H9 (cell line): ENCODE data around the gene SSRP1. TPM values are rescaled to one million over a fixed set of nuclear protein-coding genes. Genes with fewer than 3 reads are reported as not detected.

Experiments
- DNase-seq: peaks from one replicate; pipeline ENCODE4 v3.0.0-alpha.2; 2017
- H2AFZ ChIP-seq: one replicate; pipeline ENCODE4 v1.6.1; 2013; ENCODE audit warnings: mild to moderate bottlenecking, low read length, control low read depth, moderate library complexity
- H2AK5ac ChIP-seq: 2 replicates; pipeline ENCODE4 v1.6.1; 2013; ENCODE audit warnings: low read length, control low read depth, mixed read lengths; ENCODE audit not compliant: insufficient read length
- H2BK120ac ChIP-seq: one replicate; pipeline ENCODE4 v1.6.1; 2013; ENCODE audit warnings: low read depth, mild to moderate bottlenecking, low read length, control low read depth, inconsistent platforms; ENCODE audit not compliant: poor library complexity, severe bottlenecking
- H2BK12ac ChIP-seq: 2 replicates; pipeline ENCODE4 v1.6.1; 2013; ENCODE audit warnings: low read length, control low read depth, mixed read lengths, low read depth; ENCODE audit not compliant: insufficient read length
- H2BK15ac ChIP-seq: 2 replicates; pipeline ENCODE4 v1.6.1; 2013; ENCODE audit warnings: low read depth, low read length, control low read depth
- H2BK20ac ChIP-seq: one replicate; pipeline ENCODE4 v1.6.1; 2013; ENCODE audit warnings: low read depth, mild to moderate bottlenecking, low read length, control low read depth, inconsistent platforms; ENCODE audit not compliant: poor library complexity, severe bottlenecking
- H2BK5ac ChIP-seq: 2 replicates; pipeline ENCODE4 v1.6.1; 2013; ENCODE audit warnings: low read length, control low read depth, mixed read lengths; ENCODE audit not compliant: insufficient read length
- H3K14ac ChIP-seq: 2 replicates; pipeline ENCODE4 v1.6.1; 2013; ENCODE audit warnings: low read length, control low read depth; ENCODE audit not compliant: insufficient read depth
- H3K18ac ChIP-seq: 2 replicates; pipeline ENCODE4 v1.6.1; 2013; ENCODE audit warnings: low read depth, mild to moderate bottlenecking, mixed read lengths, low read length, control low read depth; ENCODE audit not compliant: insufficient read length
- H3K23ac ChIP-seq: 2 replicates; pipeline ENCODE4 v1.6.1; 2013; ENCODE audit warnings: low read length, control low read depth, mixed read lengths, low read depth; ENCODE audit not compliant: insufficient read length
- H3K23me2 ChIP-seq: 2 replicates; pipeline ENCODE4 v1.6.1; 2013; ENCODE audit warnings: low read depth, mild to moderate bottlenecking, mixed read lengths, low read length, control low read depth; ENCODE audit not compliant: insufficient read length, poor library complexity, severe bottlenecking
- H3K27ac ChIP-seq: 2 replicates; pipeline ENCODE4 v1.5.1; 2013; ENCODE audit warnings: low read length, control low read depth, mixed read lengths, low read depth; ENCODE audit not compliant: insufficient read length
- H3K27me3 ChIP-seq: 2 replicates; pipeline ENCODE4 v1.6.1; 2013; ENCODE audit warnings: low read length, control low read depth, inconsistent platforms; ENCODE audit not compliant: insufficient read depth
- H3K4ac ChIP-seq: 2 replicates; pipeline ENCODE4 v1.6.1; 2013; ENCODE audit warnings: low read depth, mild to moderate bottlenecking, control low read depth, inconsistent platforms, low read length, moderate library complexity
- H3K4me1 ChIP-seq: 2 replicates; pipeline ENCODE4 v1.6.1; 2013; ENCODE audit warnings: low read length, control low read depth, inconsistent platforms; ENCODE audit not compliant: insufficient read depth
- H3K4me2 ChIP-seq: 2 replicates; pipeline ENCODE4 v1.6.1; 2013; ENCODE audit warnings: low read length, control low read depth, mixed read lengths; ENCODE audit not compliant: insufficient read length, insufficient read depth
- H3K56ac ChIP-seq: 2 replicates; pipeline ENCODE4 v1.6.1; 2013; ENCODE audit warnings: low read depth, mild to moderate bottlenecking, mixed read lengths, low read length, control low read depth; ENCODE audit not compliant: insufficient read length
- H3K79me1 ChIP-seq: 2 replicates; pipeline ENCODE4 v1.6.1; 2013; ENCODE audit warnings: low read depth, mild to moderate bottlenecking, moderate library complexity, low read length, control low read depth, inconsistent platforms; ENCODE audit not compliant: insufficient read depth, poor library complexity, severe bottlenecking
- H3K79me2 ChIP-seq: 2 replicates; pipeline ENCODE4 v1.6.1; 2013; ENCODE audit warnings: low read length, control low read depth, inconsistent platforms; ENCODE audit not compliant: insufficient read depth
- H3K9ac ChIP-seq: 2 replicates; pipeline ENCODE4 v1.6.1; 2013; ENCODE audit warnings: low read length, control low read depth, mixed read lengths; ENCODE audit not compliant: insufficient read length; ENCODE audit errors: extremely low read depth
- H3K9me3 ChIP-seq: one replicate; pipeline ENCODE4 v1.6.1; 2013; ENCODE audit warnings: low read depth, low read length, inconsistent platforms; ENCODE audit not compliant: control insufficient read depth
- H3T11ph ChIP-seq: one replicate; pipeline ENCODE4 v1.6.1; 2013; ENCODE audit warnings: mild to moderate bottlenecking, low read length, control low read depth, inconsistent platforms
- H4K20me1 ChIP-seq: one replicate; pipeline ENCODE4 v1.6.1; 2013; ENCODE audit not compliant: control insufficient read depth, insufficient read length, insufficient read depth
- H4K5ac ChIP-seq: 2 replicates; pipeline ENCODE4 v1.6.1; 2013; ENCODE audit warnings: low read depth, mild to moderate bottlenecking, mixed read lengths, low read length, control low read depth; ENCODE audit not compliant: insufficient read length
- H4K8ac ChIP-seq: replicated peaks from 2 replicates; pipeline ENCODE4 v1.6.1; 2013; ENCODE audit warnings: low read length, control low read depth, mixed read lengths, low read depth; ENCODE audit not compliant: insufficient read length
- H4K91ac ChIP-seq: 2 replicates; pipeline ENCODE4 v1.6.1; 2013; ENCODE audit warnings: low read depth, mild to moderate bottlenecking, moderate library complexity, mixed read lengths, low read length, control low read depth; ENCODE audit not compliant: insufficient read length
- H3K27ac Mint-ChIP-seq, 3 experiments: 2 replicates in 2 of 3; 3 replicates in 1 of 3; pipeline ENCODE4 v1.8.0; 2020 to 2021; ENCODE audit warnings: mixed read lengths in 3 of 3, mild to moderate bottlenecking in 1 of 3, moderate library complexity in 1 of 3
- H3K27me3 Mint-ChIP-seq: 2 replicates; pipeline ENCODE4 v1.8.0; 2021; ENCODE audit warnings: low read depth, mild to moderate bottlenecking, moderate library complexity, mixed read lengths
- H3K36me3 Mint-ChIP-seq, 3 experiments: 2 replicates in 2 of 3; 3 replicates in 1 of 3; pipeline ENCODE4 v1.8.0; 2020 to 2021; ENCODE audit warnings: low read depth in 3 of 3, mixed read lengths in 3 of 3; ENCODE audit not compliant: insufficient read depth in 1 of 3
- H3K4me1 Mint-ChIP-seq, 2 experiments: 2 replicates each; pipeline ENCODE4 v1.8.0; 2020; ENCODE audit warnings: mixed read lengths in 2 of 2
- H3K4me3 Mint-ChIP-seq, 2 experiments: 2 replicates in 1 of 2; 3 replicates in 1 of 2; pipeline ENCODE4 v1.8.0; 2020 to 2021; ENCODE audit warnings: mild to moderate bottlenecking in 2 of 2, mixed read lengths in 2 of 2, moderate library complexity in 1 of 2
- H3K9me3 Mint-ChIP-seq, 2 experiments: 2 replicates in 1 of 2; 3 replicates in 1 of 2; pipeline ENCODE4 v1.8.0; 2020; ENCODE audit warnings: mild to moderate bottlenecking in 2 of 2, mixed read lengths in 2 of 2, moderate library complexity in 1 of 2
- WGBS: extraction: QIAGEN DNeasy Blood & Tissue Kit; methylation state at CpG from one replicate; pipeline ENCODE4 v1.1.7; 2013; ENCODE audit warnings: missing lambda C conversion rate, low lambda C conversion rate, mixed read lengths; ENCODE audit not compliant: insufficient read length; ENCODE audit errors: extremely low coverage; 5-methylcytosine and 5-hydroxymethylcytosine counted together
- total RNA-seq: library from RNA; stranded (reverse); gene quantifications from 2 replicates; pipeline ENCODE4 v1.2.1, GENCODE V29; 2021
- TF ChIP-seq, protein P1 (sequence below): fragments of 200-600 bp; sonication (generic); conservative IDR thresholded peaks from 3 replicates; pipeline ENCODE4 v1.8.0; 2021; ENCODE audit warnings: antibody characterized with exemption, mild to moderate bottlenecking

Gene SSRP1
- total RNA-seq, 1 experiment from 2014 or later, result 202 TPM

DNA sequence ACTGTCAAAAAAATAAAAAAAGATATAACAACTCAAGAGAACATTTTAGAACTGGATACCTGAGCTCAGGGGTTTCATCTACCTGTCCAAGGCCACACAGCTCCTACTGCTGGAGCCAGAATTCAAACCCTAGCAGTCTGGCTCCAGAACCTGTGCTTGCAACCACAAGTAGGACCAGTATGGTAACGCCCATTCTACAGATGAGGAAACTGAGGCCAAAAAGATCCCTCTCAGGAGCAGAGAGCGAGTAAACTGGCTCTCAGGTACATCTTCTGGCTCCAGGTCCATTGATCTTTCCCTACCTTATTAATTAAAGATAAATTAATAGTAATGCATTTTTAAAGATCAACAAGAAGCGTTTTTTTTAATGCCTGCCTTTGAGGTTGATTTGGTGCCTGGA, 21.6 kb upstream of the SSRP1 start:
- H3K9ac ChIP-seq, result no peak overlapping the region
- H4K91ac ChIP-seq, result no peak overlapping the region
- no peak overlapping the region for H3K27ac Mint-ChIP-seq
- WGBS, result no CpG with 5 or more reads among the region's 3 CpGs
- no peak overlapping the region for H3K18ac ChIP-seq
- no peaks in the 10 kb centered on the region for H3K79me1 ChIP-seq
- no peak overlapping the region for H3K4me2 ChIP-seq
- H3K27ac ChIP-seq, result no peak overlapping the region
- peaks cover 15% of the 10 kb centered on the region for H3K27me3 Mint-ChIP-seq
- no peak overlapping the region for H3K23ac ChIP-seq
- H3K36me3 Mint-ChIP-seq, result no peaks in the 10 kb centered on the region
- no peaks in the 10 kb centered on the region for H3K27me3 ChIP-seq
- no peaks in the 10 kb centered on the region for H3K4me1 ChIP-seq
- no peaks in the 10 kb centered on the region for H3K9me3 ChIP-seq
- H2BK12ac ChIP-seq, result no peak overlapping the region
- no peak overlapping the region for H2AK5ac ChIP-seq
- no peak overlapping the region for H3T11ph ChIP-seq
- H3K9me3 Mint-ChIP-seq, result no peaks in the 10 kb centered on the region
- H4K8ac ChIP-seq, result no peak overlapping the region
- H3K14ac ChIP-seq, result no peak overlapping the region
- no peaks in the 10 kb centered on the region for H3K79me2 ChIP-seq
- DNase-seq, result no peak
- no peak overlapping the region for H2BK120ac ChIP-seq
- no peak overlapping the region for H2BK15ac ChIP-seq
- H3K23me2 ChIP-seq, result no peaks in the 10 kb centered on the region
- no peak overlapping the region for H3K4me3 Mint-ChIP-seq
- no peaks in the 10 kb centered on the region for H4K20me1 ChIP-seq
- H2BK5ac ChIP-seq, result no peak overlapping the region
- no peak overlapping the region for H2AFZ ChIP-seq
- TF ChIP-seq, protein P1, sequence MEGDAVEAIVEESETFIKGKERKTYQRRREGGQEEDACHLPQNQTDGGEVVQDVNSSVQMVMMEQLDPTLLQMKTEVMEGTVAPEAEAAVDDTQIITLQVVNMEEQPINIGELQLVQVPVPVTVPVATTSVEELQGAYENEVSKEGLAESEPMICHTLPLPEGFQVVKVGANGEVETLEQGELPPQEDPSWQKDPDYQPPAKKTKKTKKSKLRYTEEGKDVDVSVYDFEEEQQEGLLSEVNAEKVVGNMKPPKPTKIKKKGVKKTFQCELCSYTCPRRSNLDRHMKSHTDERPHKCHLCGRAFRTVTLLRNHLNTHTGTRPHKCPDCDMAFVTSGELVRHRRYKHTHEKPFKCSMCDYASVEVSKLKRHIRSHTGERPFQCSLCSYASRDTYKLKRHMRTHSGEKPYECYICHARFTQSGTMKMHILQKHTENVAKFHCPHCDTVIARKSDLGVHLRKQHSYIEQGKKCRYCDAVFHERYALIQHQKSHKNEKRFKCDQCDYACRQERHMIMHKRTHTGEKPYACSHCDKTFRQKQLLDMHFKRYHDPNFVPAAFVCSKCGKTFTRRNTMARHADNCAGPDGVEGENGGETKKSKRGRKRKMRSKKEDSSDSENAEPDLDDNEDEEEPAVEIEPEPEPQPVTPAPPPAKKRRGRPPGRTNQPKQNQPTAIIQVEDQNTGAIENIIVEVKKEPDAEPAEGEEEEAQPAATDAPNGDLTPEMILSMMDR, result no peak
- peaks cover 30 to 36% of the 10 kb centered on the region in 2 experiments for H3K4me1 Mint-ChIP-seq
- H2BK20ac ChIP-seq, result no peak overlapping the region
- H3K56ac ChIP-seq, result no peak overlapping the region
- H4K5ac ChIP-seq, result no peak overlapping the region
- H3K4ac ChIP-seq, result no peak overlapping the region
